Hepatocyte (in vitro differentiated cells): ENCODE results near the gene ITSN1. TPM values are rescaled to one million over a fixed set of nuclear protein-coding genes. Genes with fewer than 3 reads are reported as not detected.

Experiments used
- DNase-seq: peaks from one replicate; pipeline ENCODE4 v3.0.0-alpha.2; 2016; ENCODE audit warnings: low spot score
- H2AFZ ChIP-seq: fragments of 200-600 bp; sonication (generic); 2 replicates; pipeline ENCODE4 v1.6.0; 2016; ENCODE audit warnings: antibody characterized with exemption, mild to moderate bottlenecking
- H3K27ac ChIP-seq: fragments of 200-600 bp; sonication (generic); 2 replicates; pipeline ENCODE4 v1.5.1; 2016; ENCODE audit warnings: mild to moderate bottlenecking
- H3K27me3 ChIP-seq: fragments of 200-600 bp; sonication (generic); 2 replicates; pipeline ENCODE4 v1.6.1; 2016
- H3K36me3 ChIP-seq: fragments of 200-600 bp; sonication (generic); replicated peaks from 2 replicates; pipeline ENCODE4 v1.5.1; 2016; ENCODE audit warnings: low read depth; ENCODE audit not compliant: insufficient read depth
- H3K4me1 ChIP-seq: fragments of 200-600 bp; sonication (generic); 2 replicates; pipeline ENCODE4 v1.5.1; 2016; ENCODE audit warnings: mild to moderate bottlenecking, moderate library complexity; ENCODE audit not compliant: insufficient read depth
- H3K4me2 ChIP-seq: fragments of 200-600 bp; sonication (generic); 2 replicates; pipeline ENCODE4 v1.6.0; 2016
- H3K4me3 ChIP-seq: fragments of 200-600 bp; sonication (generic); 2 replicates; pipeline ENCODE4 v1.5.1; 2016; ENCODE audit warnings: mild to moderate bottlenecking
- H3K79me2 ChIP-seq: fragments of 200-600 bp; sonication (generic); 2 replicates; pipeline ENCODE4 v1.6.0; 2017; ENCODE audit warnings: mild to moderate bottlenecking
- H3K9me2 ChIP-seq: fragments of 200-600 bp; sonication (generic); replicated peaks from 2 replicates; pipeline ENCODE4 v1.6.0; 2017; ENCODE audit warnings: mild to moderate bottlenecking; ENCODE audit not compliant: insufficient read depth
- H3K9me3 ChIP-seq: fragments of 200-600 bp; sonication (generic); 2 replicates; pipeline ENCODE4 v1.5.1; 2016; ENCODE audit warnings: low read depth, mild to moderate bottlenecking
- H4K20me1 ChIP-seq: fragments of 200-600 bp; sonication (generic); 2 replicates; pipeline ENCODE4 v1.6.0; 2016; ENCODE audit warnings: mild to moderate bottlenecking; ENCODE audit not compliant: insufficient read depth, poor library complexity, severe bottlenecking
- EZH2 ChIP-seq: fragments of 200-600 bp; sonication (generic); IDR thresholded peaks from 2 replicates; pipeline ENCODE4 v1.6.1; 2016; ENCODE audit warnings: antibody characterized with exemption, mild to moderate bottlenecking, borderline replicate concordance
- EZH2phosphoT487 ChIP-seq: fragments of 200-600 bp; sonication (generic); IDR thresholded peaks from one replicate; pipeline ENCODE4 v1.6.1; 2018; ENCODE audit warnings: antibody characterized with exemption, mild to moderate bottlenecking, low read depth, moderate library complexity; ENCODE audit not compliant: unreplicated experiment, severe bottlenecking
- WGBS: methylation state at CpG from one replicate; pipeline ENCODE4 v1.1.6; 2016; ENCODE audit warnings: low lambda C conversion rate; ENCODE audit errors: missing lambda C conversion rate; 5-methylcytosine and 5-hydroxymethylcytosine counted together
- polyA plus RNA-seq: library from polyadenylated mRNA; unstranded; fragments of >200 nt; fragmentation: Nextera tagmentation; extraction: Ambion mirVana; gene quantifications from 2 replicates; pipeline ENCODE4 v1.2.1, GENCODE V29; 2016
- total RNA-seq: library from RNA; depleted of rRNA; stranded (reverse); fragments of >200 nt; gene quantifications from 2 replicates; pipeline ENCODE4 v1.2.3, GENCODE V29; 2014
- TF ChIP-seq, protein P1 (sequence below): fragments of 200-600 bp; sonication (generic); IDR thresholded peaks from 2 replicates; pipeline ENCODE4 v1.5.1; 2016; ENCODE audit warnings: antibody characterized with exemption, mild to moderate bottlenecking; ENCODE audit not compliant: poor library complexity

The ITSN1 gene
- total and polyA plus RNA-seq, 2 experiments from 2014 or later, result 43.6 to 46.0 TPM

DNA sequence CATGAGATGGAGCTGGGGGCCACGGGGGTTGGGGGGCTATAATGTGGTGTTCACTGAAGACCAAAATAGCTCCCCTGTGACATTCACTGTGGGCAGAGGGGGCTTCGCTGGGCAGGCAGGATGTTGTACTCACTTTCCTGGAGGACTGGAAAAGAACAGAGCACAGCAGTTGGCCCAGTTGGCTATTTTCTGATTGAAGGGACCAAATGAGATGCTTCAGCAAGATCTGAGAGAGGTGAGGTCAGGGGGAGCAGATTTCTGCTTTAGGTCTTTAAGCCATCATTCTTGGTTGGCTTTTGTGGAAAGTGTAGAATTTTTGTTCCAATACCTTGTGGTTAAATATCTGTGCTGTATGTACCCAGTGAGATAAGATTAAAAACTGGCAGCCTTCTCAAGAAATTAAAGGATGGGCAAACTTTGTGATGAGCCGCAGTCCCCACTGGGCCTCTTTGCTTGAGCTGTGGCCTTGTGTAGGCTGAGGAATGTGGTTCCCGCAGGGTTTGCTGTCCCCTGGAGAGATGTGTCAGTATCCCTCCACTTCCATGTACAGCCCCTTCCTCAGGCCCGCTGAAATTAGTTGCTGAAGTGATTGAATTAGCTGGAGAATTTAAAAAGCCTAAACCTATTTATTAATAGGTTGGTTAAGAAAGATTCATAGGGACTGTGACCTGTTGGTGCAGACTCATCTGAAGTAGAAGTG lies 192.7 kb downstream of the ITSN1 start:
- Histone ChIP-seq H3K36me3 (peaks cover under 1% of the 10 kb centered on the region), H3K4me2 (no peak overlapping the region), H3K79me2 (no peaks in the 10 kb centered on the region), H3K27ac (no peak overlapping the region), H3K9me3 (no peaks in the 10 kb centered on the region), H3K4me1 (no peaks in the 10 kb centered on the region), H3K4me3 (no peak overlapping the region), H4K20me1 (no peaks in the 10 kb centered on the region), H2AFZ (no peak overlapping the region), H3K27me3 (no peaks in the 10 kb centered on the region), H3K9me2 (no peaks in the 10 kb centered on the region)
- no peak for DNase-seq
- WGBS, result 93% methylated on average over 5 of the region's 5 CpGs
- TF ChIP-seq, protein P1, sequence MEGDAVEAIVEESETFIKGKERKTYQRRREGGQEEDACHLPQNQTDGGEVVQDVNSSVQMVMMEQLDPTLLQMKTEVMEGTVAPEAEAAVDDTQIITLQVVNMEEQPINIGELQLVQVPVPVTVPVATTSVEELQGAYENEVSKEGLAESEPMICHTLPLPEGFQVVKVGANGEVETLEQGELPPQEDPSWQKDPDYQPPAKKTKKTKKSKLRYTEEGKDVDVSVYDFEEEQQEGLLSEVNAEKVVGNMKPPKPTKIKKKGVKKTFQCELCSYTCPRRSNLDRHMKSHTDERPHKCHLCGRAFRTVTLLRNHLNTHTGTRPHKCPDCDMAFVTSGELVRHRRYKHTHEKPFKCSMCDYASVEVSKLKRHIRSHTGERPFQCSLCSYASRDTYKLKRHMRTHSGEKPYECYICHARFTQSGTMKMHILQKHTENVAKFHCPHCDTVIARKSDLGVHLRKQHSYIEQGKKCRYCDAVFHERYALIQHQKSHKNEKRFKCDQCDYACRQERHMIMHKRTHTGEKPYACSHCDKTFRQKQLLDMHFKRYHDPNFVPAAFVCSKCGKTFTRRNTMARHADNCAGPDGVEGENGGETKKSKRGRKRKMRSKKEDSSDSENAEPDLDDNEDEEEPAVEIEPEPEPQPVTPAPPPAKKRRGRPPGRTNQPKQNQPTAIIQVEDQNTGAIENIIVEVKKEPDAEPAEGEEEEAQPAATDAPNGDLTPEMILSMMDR, result no peak
- no peak for TF ChIP-seq EZH2phosphoT487
- no peak for TF ChIP-seq EZH2

GRCh38 chr21:33835920-33836319 lies 193.6 kb downstream of the ITSN1 start:
- Histone ChIP-seq H2AFZ (no peak overlapping the region), H3K4me3 (no peak overlapping the region), H3K79me2 (no peaks in the 10 kb centered on the region), H3K36me3 (no peaks in the 10 kb centered on the region), H3K9me3 (no peaks in the 10 kb centered on the region), H3K27ac (no peak overlapping the region), H3K9me2 (no peaks in the 10 kb centered on the region), H3K4me1 (no peaks in the 10 kb centered on the region), H3K4me2 (no peak overlapping the region), H3K27me3 (no peaks in the 10 kb centered on the region), H4K20me1 (no peaks in the 10 kb centered on the region)
- WGBS, result 95% methylated on average over 4 of the region's 4 CpGs
- TF ChIP-seq, protein P1, result no peak
- TF ChIP-seq EZH2phosphoT487 (no peak), EZH2 (no peak)
- no peak for DNase-seq

GRCh38 chr21:33836408-33836807 lies 194.1 kb downstream of the ITSN1 start:
- H3K36me3 ChIP-seq, result no peaks in the 10 kb centered on the region
- no peak overlapping the region for H2AFZ ChIP-seq
- H3K4me2 ChIP-seq, result no peak overlapping the region
- no peaks in the 10 kb centered on the region for H3K9me2 ChIP-seq
- H3K27me3 ChIP-seq, result no peaks in the 10 kb centered on the region
- no peaks in the 10 kb centered on the region for H3K79me2 ChIP-seq
- no peaks in the 10 kb centered on the region for H4K20me1 ChIP-seq
- TF ChIP-seq, protein P1, result no peak
- TF ChIP-seq EZH2, result no peak
- no peak for TF ChIP-seq EZH2phosphoT487
- 91% methylated on average over 11 of the region's 11 CpGs for WGBS
- no peaks in the 10 kb centered on the region for H3K9me3 ChIP-seq
- no peak for DNase-seq
- no peak overlapping the region for H3K27ac ChIP-seq
- H3K4me1 ChIP-seq, result no peaks in the 10 kb centered on the region
- no peak overlapping the region for H3K4me3 ChIP-seq
